AG04450 (cell line): ENCODE measurements around the gene TRAF3IP1. TPM values are rescaled to one million over a fixed set of nuclear protein-coding genes. Genes with fewer than 3 reads are reported as not detected.

Experiments used
- CTCF ChIA-PET: fragments of 300-600, 350-600 bp; formaldehyde crosslinking; extraction: SDS; loops from one replicate; lab custom pipeline; 2022; ENCODE audit warnings: antibody characterized with exemption, inconsistent platforms; lab: Charles Lee
- POLR2A ChIA-PET: fragments of 350-600 bp; formaldehyde crosslinking; extraction: SDS; loops from one replicate; lab custom pipeline; 2021; ENCODE audit warnings: antibody characterized with exemption, inconsistent platforms; lab: Yijun Ruan, JAX
- DNase-seq: peaks from one replicate; pipeline ENCODE4 v3.0.0-alpha.2; 2011; ENCODE audit warnings: low read depth, low spot score
- H3K27ac ChIP-seq: one replicate; pipeline ENCODE4 v1.5.1; 2012; ENCODE audit warnings: low read depth, low read length, control low read depth
- H3K27me3 ChIP-seq: one replicate; pipeline ENCODE4 v1.6.0; 2012; ENCODE audit warnings: low read length; ENCODE audit not compliant: control insufficient read depth, insufficient read depth
- H3K4me3 ChIP-seq: 2 replicates; pipeline ENCODE4 v1.5.1; 2011; ENCODE audit warnings: mild to moderate bottlenecking, low read depth, low read length, control low read depth
- H3K9me3 ChIP-seq: 2 replicates; pipeline ENCODE4 v1.5.1; 2012; ENCODE audit warnings: low read length; ENCODE audit not compliant: control insufficient read depth, insufficient read depth
- CTCF ChIP-seq: IDR thresholded peaks from 2 replicates; pipeline ENCODE4 v1.5.1; 2011; ENCODE audit warnings: low read depth, low read length, control low read depth, inconsistent platforms
- polyA plus RNA-seq: library from polyadenylated mRNA; depleted of rRNA; stranded (reverse); fragments of >200 nt; gene quantifications from 2 replicates; pipeline ENCODE4 v1.2.3, GENCODE V29; 2011

Gene TRAF3IP1
- polyA plus RNA-seq, 1 experiment: 5.9 TPM

GRCh38 chr2:238434846-238435751, 114.8 kb downstream of the TRAF3IP1 start:
- TF ChIP-seq CTCF: no peak
- Histone ChIP-seq H3K27me3 (no peaks in the 10 kb centered on the region), H3K27ac (peak overlapping the region; percentile 98), H3K9me3 (peaks cover 5% of the 10 kb centered on the region), H3K4me3 (no peak overlapping the region; the same call in 1 of the 2 replicates)
- CTCF ChIA-PET: interaction anchor here (1.8 kb wide), 1 partner anchor 350 kb away, joined by 5 read pairs; no protein-coding TSS in a partner anchor
- DNase-seq: no peak
- POLR2A ChIA-PET: interaction anchor here (1.3 kb wide), 1 partner anchor 56 kb away, joined by 3 read pairs; no protein-coding TSS in a partner anchor

DNA sequence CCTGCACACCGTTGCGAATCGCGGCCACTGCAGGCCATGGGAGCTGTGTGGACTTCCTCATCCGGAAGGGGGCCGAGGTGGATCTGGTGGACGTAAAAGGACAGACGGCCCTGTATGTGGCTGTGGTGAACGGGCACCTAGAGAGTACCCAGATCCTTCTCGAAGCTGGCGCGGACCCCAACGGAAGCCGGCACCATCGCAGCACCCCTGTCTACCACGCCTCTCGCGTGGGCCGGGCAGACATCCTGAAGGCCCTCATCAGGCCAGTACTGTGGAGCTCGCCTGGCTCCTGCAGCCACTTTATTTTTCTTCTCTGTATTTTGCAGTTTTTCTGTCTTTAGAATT, 115.4 kb downstream of the TRAF3IP1 start:
- H3K27me3 ChIP-seq: no peaks in the 10 kb centered on the region
- no peak overlapping the region for H3K4me3 ChIP-seq
- peak overlapping the region; percentile 98 for H3K27ac ChIP-seq
- DNase-seq: no peak
- ChIA-PET CTCF (interaction anchor here (0.9 to 2.1 kb wide), 4 partner anchors 65 to 349 kb away, joined by 4 to 12 read pairs (median 5); no protein-coding TSS in a partner anchor), POLR2A (no interaction called here)
- peaks cover 3% of the 10 kb centered on the region for H3K9me3 ChIP-seq
- TF ChIP-seq CTCF: no peak

GRCh38 chr2:238438856-238439849, 118.8 kb downstream of the TRAF3IP1 start:
- no peaks in the 10 kb centered on the region; the same call in 1 of the 2 replicates for H3K9me3 ChIP-seq
- DNase-seq: peak; percentile 63
- H3K27me3 ChIP-seq: no peaks in the 10 kb centered on the region
- ChIA-PET POLR2A (no interaction called here), CTCF (interaction anchor here (1.1 kb wide), 1 partner anchor 68 kb away, joined by 3 read pairs; no protein-coding TSS in a partner anchor)
- H3K27ac ChIP-seq: peak overlapping the region; percentile 80
- TF ChIP-seq CTCF: no peak
- H3K4me3 ChIP-seq: no peak overlapping the region

DNA sequence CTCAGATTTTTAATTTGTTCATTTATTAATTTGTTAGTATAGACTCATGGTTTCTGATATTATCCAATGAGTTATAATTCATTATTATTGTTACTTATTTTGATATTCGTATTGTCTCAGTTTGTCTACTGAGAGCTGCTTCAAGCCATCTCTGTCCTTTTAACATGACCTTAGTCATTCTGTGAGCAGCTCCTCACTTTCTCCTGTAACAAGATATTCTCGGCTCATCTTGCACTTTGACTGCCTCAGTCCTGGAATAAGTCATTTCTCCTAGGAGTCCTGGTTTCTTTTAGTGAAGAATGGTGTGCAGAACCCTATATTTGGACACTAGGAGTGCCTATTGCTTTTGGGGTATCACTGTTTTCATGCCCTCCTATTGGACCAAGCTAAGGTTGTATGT, 119.6 kb downstream of the TRAF3IP1 start:
- DNase-seq: no peak
- POLR2A ChIA-PET: no interaction called here
- no peak overlapping the region for H3K4me3 ChIP-seq

More for the DNA sequence above, 119.6 kb downstream of the TRAF3IP1 start:
- Histone ChIP-seq H3K9me3 (no peaks in the 10 kb centered on the region; the same call in 1 of the 2 replicates), H3K27ac (peak overlapping the region; percentile 65), H3K27me3 (no peaks in the 10 kb centered on the region)
- no peak for TF ChIP-seq CTCF
- CTCF ChIA-PET: no interaction called here
